Astrocyte (in vitro differentiated cells and primary cell): ENCODE results near the gene CTTNBP2NL.
"Not testable (repeated sequence)": the region's sequence is repeated elsewhere in the genome, so short reads cannot be mapped to it uniquely, and the experiment has no call there.

ENCODE experiments used
- EZH2 ChIP-seq: IDR thresholded peaks from 2 replicates; pipeline ENCODE4 v1.6.1; 2012; ENCODE audit warnings: mild to moderate bottlenecking, low read length, inconsistent platforms; ENCODE audit not compliant: insufficient read depth
- TF ChIP-seq, protein P1 (sequence below): IDR thresholded peaks from 2 replicates; pipeline ENCODE4 v1.5.1; 2011; ENCODE audit warnings: low read depth, mild to moderate bottlenecking, inconsistent platforms, low read length, moderate library complexity; ENCODE audit not compliant: insufficient read depth

DNA sequence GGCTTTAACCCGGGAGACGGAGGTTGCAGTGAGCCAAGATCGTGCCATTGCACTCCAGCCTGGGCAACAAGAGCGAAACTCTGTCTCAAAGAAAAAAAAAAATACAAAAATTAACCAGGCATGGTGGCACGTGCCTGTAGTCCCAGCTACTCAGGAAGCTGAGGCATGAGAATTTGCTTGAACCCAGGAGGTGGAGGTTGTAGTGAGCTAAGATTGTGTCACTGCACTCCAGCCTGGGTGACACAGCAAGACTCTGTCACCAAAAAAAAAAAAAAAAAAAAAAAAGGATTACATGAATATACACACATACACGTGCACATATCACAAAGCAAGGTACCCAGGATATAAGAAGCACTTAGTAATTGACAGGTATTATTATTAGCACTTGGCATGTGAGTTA, 4.7 kb downstream of the CTTNBP2NL start:
- TF ChIP-seq, protein P1, sequence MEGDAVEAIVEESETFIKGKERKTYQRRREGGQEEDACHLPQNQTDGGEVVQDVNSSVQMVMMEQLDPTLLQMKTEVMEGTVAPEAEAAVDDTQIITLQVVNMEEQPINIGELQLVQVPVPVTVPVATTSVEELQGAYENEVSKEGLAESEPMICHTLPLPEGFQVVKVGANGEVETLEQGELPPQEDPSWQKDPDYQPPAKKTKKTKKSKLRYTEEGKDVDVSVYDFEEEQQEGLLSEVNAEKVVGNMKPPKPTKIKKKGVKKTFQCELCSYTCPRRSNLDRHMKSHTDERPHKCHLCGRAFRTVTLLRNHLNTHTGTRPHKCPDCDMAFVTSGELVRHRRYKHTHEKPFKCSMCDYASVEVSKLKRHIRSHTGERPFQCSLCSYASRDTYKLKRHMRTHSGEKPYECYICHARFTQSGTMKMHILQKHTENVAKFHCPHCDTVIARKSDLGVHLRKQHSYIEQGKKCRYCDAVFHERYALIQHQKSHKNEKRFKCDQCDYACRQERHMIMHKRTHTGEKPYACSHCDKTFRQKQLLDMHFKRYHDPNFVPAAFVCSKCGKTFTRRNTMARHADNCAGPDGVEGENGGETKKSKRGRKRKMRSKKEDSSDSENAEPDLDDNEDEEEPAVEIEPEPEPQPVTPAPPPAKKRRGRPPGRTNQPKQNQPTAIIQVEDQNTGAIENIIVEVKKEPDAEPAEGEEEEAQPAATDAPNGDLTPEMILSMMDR = not testable (repeated sequence)
- TF ChIP-seq EZH2 = not testable (repeated sequence)
